Esophagus muscularis mucosa (tissue), 4 donors: ENCODE measurements around the gene PPA2. TPM values are rescaled to one million over a fixed set of nuclear protein-coding genes. Genes with fewer than 3 reads are reported as not detected.

ENCODE experiments used
- DNase-seq: peaks from one replicate; pipeline ENCODE4 v3.0.0-alpha.2; 2017; ENCODE audit errors: extremely low spot score
- H3K27ac ChIP-seq, 4 donors: fragments of 200-600 bp; sonication (generic); replicated peaks in 1 of 4; 1 replicate in 3 of 4; 2 replicates in 1 of 4; pipeline ENCODE4 v1.5.1; 2016 to 2019; ENCODE audit warnings: mild to moderate bottlenecking in 1 of 4
- H3K27me3 ChIP-seq, 4 donors: fragments of 200-600 bp; sonication (generic); one replicate each; pipeline versions ENCODE4 v1.5.1 to v1.6.0; 2016 to 2019
- H3K36me3 ChIP-seq, 4 donors: fragments of 200-600 bp; sonication (generic); one replicate each; pipeline ENCODE4 v1.5.1; 2016 to 2019
- H3K4me1 ChIP-seq, 4 donors: fragments of 200-600 bp; sonication (generic); one replicate each; pipeline ENCODE4 v1.5.1; 2016 to 2019
- H3K4me3 ChIP-seq, 4 donors: fragments of 200-600 bp; sonication (generic); 1 replicate in 2 of 4; 2 replicates in 2 of 4; pipeline ENCODE4 v1.5.1; 2016 to 2019; ENCODE audit warnings: mild to moderate bottlenecking in 4 of 4, moderate library complexity in 1 of 4
- H3K9me3 ChIP-seq, 4 donors: fragments of 200-600 bp; sonication (generic); 1 replicate in 3 of 4; 2 replicates in 1 of 4; pipeline ENCODE4 v1.5.1; 2016 to 2019
- CTCF ChIP-seq, 3 experiments: fragments of 200-600 bp in 2 of 3; fragments of 450-650 bp in 1 of 3; sonication (generic) in 2 of 3; IDR thresholded peaks; one replicate each; pipeline ENCODE4 v1.5.1; 2017 to 2019; ENCODE audit warnings: antibody characterized with exemption in 3 of 3, mild to moderate bottlenecking in 2 of 3, moderate library complexity in 1 of 3
- EP300 ChIP-seq: sonication (generic); formaldehyde crosslinking; IDR thresholded peaks from one replicate; pipeline ENCODE4 v1.6.1; 2017; ENCODE audit warnings: antibody characterized with exemption
- POLR2A ChIP-seq: fragments of 450-650 bp; IDR thresholded peaks from one replicate; pipeline ENCODE4 v1.6.1; 2017; ENCODE audit warnings: antibody characterized with exemption, moderate library complexity, mild to moderate bottlenecking, low read depth
- POLR2AphosphoS5 ChIP-seq, 2 donors: sonication (generic); formaldehyde crosslinking; IDR thresholded peaks; one replicate each; pipeline ENCODE4 v1.6.1; 2017; ENCODE audit warnings: antibody characterized with exemption in 2 of 2
- WGBS: methylation state at CpG from one replicate; pipeline ENCODE4 v1.1.5; 2018; 5-methylcytosine and 5-hydroxymethylcytosine counted together
- intact Hi-C: fragments of 100-400 bp; cut with DNase I; formaldehyde crosslinking; loops from one replicate; pipeline ENCODE4 v1.15.1; 2023
- total RNA-seq, 4 donors: library from RNA; depleted of rRNA; stranded (reverse); fragments of >200 nt; gene quantifications; one replicate each; pipeline versions ENCODE4 v1.1.0 to v1.2.1, GENCODE V29; 2016

PPA2 gene
- 100 to 1,000 TPM in 1 of 4 donors, 10 to 100 TPM in 3; 65.6 to 100 (median 72.5) TPM for total RNA-seq

GRCh38 chr4:105473324-105474098, at the start of gene PPA2:
TSS of gene PPA2 (minus strand) at chr4:105474062. CDS start at chr4:105474050, 12 bp downstream.
- Histone ChIP-seq H3K4me1 (peaks cover 24 to 44% (median 36%) of the 10 kb centered on the region in 4 donors), H3K27ac (peak within 1 kb of the TSS; percentile 99 to 100 (median 100)), H3K36me3 (no peaks in the 10 kb centered on the region), H3K4me3 (peak within 1 kb of the TSS; percentile 86 to 97 (median 94)), H3K27me3 (no peaks in the 10 kb centered on the region), H3K9me3 (no peaks in the 10 kb centered on the region)
- intact Hi-C loops = loop anchor here (5.0 kb wide), 2 partner anchors 216 to 234 kb away; partner anchors contain the start of genes GSTCD and INTS12
- TF ChIP-seq POLR2AphosphoS5 (IDR thresholded peaks at IDR 0.05) (peak; percentile 92 to 94), EP300 (no peak), CTCF (IDR thresholded peaks at IDR 0.05) (no peak), POLR2A (peak; percentile 46)
- DNase-seq = peak; percentile 95
- 0% methylated on average over 19 of the region's 72 CpGs for WGBS

DNA sequence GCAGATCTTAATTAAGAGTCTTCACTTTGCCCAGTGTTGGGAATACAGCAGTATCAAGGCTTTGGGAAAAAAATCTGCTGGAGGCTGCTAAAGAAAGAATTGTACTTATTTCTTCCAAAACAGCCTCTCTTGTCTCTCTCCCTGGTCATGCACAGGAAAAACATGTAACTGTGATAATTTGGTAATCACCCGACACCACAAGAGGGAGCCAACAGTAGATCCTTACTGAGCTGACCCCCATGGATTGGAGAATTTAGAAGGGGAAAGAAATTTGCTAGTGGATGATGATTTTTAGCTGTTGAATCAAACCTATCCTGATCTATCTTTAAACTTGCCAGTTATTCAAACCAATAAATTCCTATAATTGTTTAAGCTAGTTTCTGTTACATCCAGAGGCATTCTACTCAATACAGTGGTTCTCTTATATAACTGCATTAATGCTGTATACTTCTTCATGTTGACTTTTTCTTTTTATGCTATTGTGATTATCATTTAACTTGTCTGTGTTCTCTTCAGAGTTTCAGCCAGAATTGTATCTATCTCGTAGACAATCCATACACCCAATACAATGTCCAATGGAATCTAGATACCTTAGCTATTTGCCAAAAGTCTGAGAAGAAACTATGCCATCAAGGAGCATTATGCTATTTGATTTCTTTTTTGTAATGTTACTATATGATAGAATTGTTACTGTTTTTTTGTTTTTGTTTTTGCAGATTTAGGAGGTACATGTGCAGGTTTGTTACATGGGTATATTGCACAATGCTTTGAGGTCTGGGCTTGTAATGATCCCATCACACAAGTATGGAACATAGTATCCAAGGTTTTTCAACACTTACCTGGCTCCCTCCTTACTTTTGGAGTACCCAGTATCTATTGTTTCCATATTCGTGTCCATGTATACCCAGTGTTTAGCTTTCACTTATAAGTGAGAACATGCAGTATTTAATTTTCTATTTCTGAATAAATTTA, 47.2 kb upstream of the PPA2 start:
- H3K27me3 ChIP-seq = peaks cover 0 to 5% (median 0%) of the 10 kb centered on the region in 4 donors
- no peaks in the 10 kb centered on the region for H3K9me3 ChIP-seq
- 26% methylated on average over 3 of the region's 3 CpGs for WGBS
- no peaks in the 10 kb centered on the region for H3K36me3 ChIP-seq
- intact Hi-C loops = no loop called here
- H3K27ac ChIP-seq = no peak overlapping the region
- no peak overlapping the region for H3K4me3 ChIP-seq
- TF ChIP-seq POLR2A = no peak
- TF ChIP-seq CTCF (IDR thresholded peaks at IDR 0.05) = peak; percentile 38 to 55 (median 43)
- no peaks in the 10 kb centered on the region for H3K4me1 ChIP-seq
- DNase-seq = no peak

- 82% methylated on average over 2 of the region's 2 CpGs for WGBS
- intact Hi-C loops = no loop called here
- Histone ChIP-seq H3K27ac (no peak overlapping the region), H3K36me3 (no peaks in the 10 kb centered on the region), H3K27me3 (no peaks in the 10 kb centered on the region), H3K4me1 (no peaks in the 10 kb centered on the region), H3K9me3 (peaks cover 0 to 3% (median 0%) of the 10 kb centered on the region in 4 donors), H3K4me3 (no peak overlapping the region)
- no peak for TF ChIP-seq CTCF (IDR thresholded peaks at IDR 0.05)
- TF ChIP-seq POLR2A = no peak
- no peak for TF ChIP-seq EP300
- TF ChIP-seq POLR2AphosphoS5 (IDR thresholded peaks at IDR 0.05) = no peak
- no peak for DNase-seq
These were observed 36.4 kb upstream of the PPA2 start for GRCh38 chr4:105510245-105510644.

GRCh38 chr4:105509714-105510113, 35.9 kb upstream of the PPA2 start:
- Histone ChIP-seq H3K4me3 (no peak overlapping the region), H3K27ac (no peak overlapping the region), H3K9me3 (no peaks in the 10 kb centered on the region), H3K4me1 (no peaks in the 10 kb centered on the region), H3K27me3 (no peaks in the 10 kb centered on the region), H3K36me3 (no peaks in the 10 kb centered on the region)
- intact Hi-C loops = no loop called here
- no peak for DNase-seq
- WGBS = 25% methylated on average over 1 of the region's 1 CpG
- TF ChIP-seq CTCF (IDR thresholded peaks at IDR 0.05) (no peak), POLR2AphosphoS5 (IDR thresholded peaks at IDR 0.05) (no peak), POLR2A (no peak), EP300 (no peak)
